GM12878 (cell line): ENCODE data around the gene GEMIN5. TPM values are rescaled to one million over a fixed set of nuclear protein-coding genes. Genes with fewer than 3 reads are reported as not detected.

Experiments
- BCL3 ChIP-seq: IDR thresholded peaks from 2 replicates; pipeline ENCODE4 v1.6.1; 2011; ENCODE audit warnings: borderline replicate concordance, low read depth, mild to moderate bottlenecking, moderate library complexity, low read length; ENCODE audit not compliant: insufficient read depth, poor library complexity, severe bottlenecking
- BMI1 ChIP-seq: fragments of 450-650 bp; IDR thresholded peaks from 2 replicates; pipeline ENCODE4 v1.6.1; 2016; ENCODE audit warnings: mild to moderate bottlenecking, moderate library complexity, borderline replicate concordance
- CREM ChIP-seq: IDR thresholded peaks from 2 replicates; pipeline ENCODE4 v1.6.1; 2014; ENCODE audit warnings: antibody characterized with exemption, low read depth
- EED ChIP-seq: sonication (generic); IDR thresholded peaks from 2 replicates; pipeline ENCODE4 v1.6.1; 2016; ENCODE audit warnings: antibody characterized with exemption, low read depth
- EGR1 ChIP-seq, 2 experiments: IDR thresholded peaks; 1 replicate in 1 of 2; 2 replicates in 1 of 2; pipeline ENCODE4 v1.6.1; 2011 to 2012; ENCODE audit warnings: low read depth in 2 of 2, low read length in 2 of 2, borderline replicate concordance in 1 of 2, mild to moderate bottlenecking in 1 of 2, moderate library complexity in 1 of 2
- HDAC2 ChIP-seq: fragments of 200-600 bp; sonication (generic); IDR thresholded peaks from 2 replicates; pipeline ENCODE4 v1.6.1; 2017
- MTA2 ChIP-seq: fragments of 450-650 bp; IDR thresholded peaks from 2 replicates; pipeline ENCODE4 v1.6.1; 2016; ENCODE audit warnings: low read depth, mild to moderate bottlenecking, moderate library complexity
- NFYB ChIP-seq: IDR thresholded peaks from 2 replicates; pipeline ENCODE4 v1.6.1; 2011; ENCODE audit warnings: low read depth, mild to moderate bottlenecking, low read length, improper control_type of control experiment, moderate library complexity; ENCODE audit not compliant: insufficient read depth
- PBX3 ChIP-seq: IDR thresholded peaks from 2 replicates; pipeline ENCODE4 v1.6.1; 2011; ENCODE audit warnings: mild to moderate bottlenecking, low read depth, low read length, moderate library complexity; ENCODE audit not compliant: insufficient replicate concordance
- PRDM15 ChIP-seq: fragments of 450-650 bp; formaldehyde crosslinking; IDR thresholded peaks from 2 replicates; pipeline ENCODE4 v1.4.0; 2020; ENCODE audit warnings: mild to moderate bottlenecking, moderate library complexity
- RAD51 ChIP-seq: fragments of 450-650 bp; IDR thresholded peaks from 2 replicates; pipeline ENCODE4 v1.6.1; 2016; ENCODE audit warnings: moderate library complexity, mild to moderate bottlenecking, inconsistent platforms
- RUNX3 ChIP-seq: IDR thresholded peaks from 2 replicates; pipeline ENCODE4 v1.6.1; 2012; ENCODE audit warnings: low read length, inconsistent platforms
- SIX5 ChIP-seq: IDR thresholded peaks from 2 replicates; pipeline ENCODE4 v1.6.1; 2011; ENCODE audit warnings: mild to moderate bottlenecking, low read depth, low read length, moderate library complexity; ENCODE audit not compliant: severe bottlenecking
- SMAD5 ChIP-seq: IDR thresholded peaks from 2 replicates; pipeline ENCODE4 v1.6.1; 2016; ENCODE audit warnings: antibody characterized with exemption, low read depth
- SMARCA5 ChIP-seq: fragments of 450-650 bp; IDR thresholded peaks from 2 replicates; pipeline ENCODE4 v1.6.1; 2017; ENCODE audit warnings: mild to moderate bottlenecking
- SREBF2 ChIP-seq: IDR thresholded peaks from 2 replicates; pipeline ENCODE4 v1.6.1; 2012; ENCODE audit warnings: mild to moderate bottlenecking, low read length
- WRNIP1 ChIP-seq: IDR thresholded peaks from 2 replicates; pipeline ENCODE4 v1.6.1; 2011; ENCODE audit warnings: low read depth, low read length, improper control_type of control experiment, borderline replicate concordance
- ZZZ3 ChIP-seq: IDR thresholded peaks from 2 replicates; pipeline ENCODE4 v1.6.1; 2011; ENCODE audit warnings: low read depth; ENCODE audit not compliant: control insufficient read depth, insufficient read length
- polyA plus RNA-seq, 11 experiments: library from polyadenylated mRNA; depleted of rRNA in 4 of 11; unstranded in 6 of 11; stranded (reverse) in 5 of 11; fragments of >200 nt; fragmentation: Nextera tagmentation in 4 of 11; fragmentation: Illumina TruSeq in 1 of 11; extraction: Ambion mirVana in 4 of 11; extraction: Trizol in 1 of 11; gene quantifications; 1 replicate in 1 of 11; 2 replicates in 10 of 11; pipeline versions ENCODE4 v1.2.1 to v1.2.3, GENCODE V29; 2011 to 2016; ENCODE audit warnings: inconsistent platforms in 2 of 11, missing spikeins in 2 of 11, low read depth in 1 of 11
- total RNA-seq, 4 experiments: library from RNA; depleted of rRNA in 3 of 4; stranded (reverse); fragments of >200 nt in 3 of 4; fragmentation: Illumina TruSeq in 1 of 4; extraction: Trizol in 1 of 4; gene quantifications; 2 replicates each; pipeline versions ENCODE4 v1.2.1 to v1.2.3, GENCODE V29; 2013 to 2021
- TF ChIP-seq, protein P1 (sequence below): IDR thresholded peaks from 2 replicates; pipeline ENCODE4 v1.6.1; 2011; ENCODE audit warnings: low read depth, mild to moderate bottlenecking, low read length, moderate library complexity, borderline replicate concordance; ENCODE audit errors: extremely low read depth
- TF ChIP-seq, protein P2 (sequence below): fragments of 450-650 bp; IDR thresholded peaks from 2 replicates; pipeline ENCODE4 v1.6.1; 2017; ENCODE audit warnings: antibody characterized with exemption, mild to moderate bottlenecking, moderate library complexity

Gene GEMIN5
- total and polyA plus RNA-seq, 10 of the 15 experiments (the other 5 are each of a cell fraction or from before 2014, with no cell fraction given), result 6.3 to 29.8 (median 23.3) TPM

GRCh38 chr5:154940772-154941620, 3.0 kb upstream of the GEMIN5 start, which contains the start of gene MRPL22 (continued):
- no peak for TF ChIP-seq PBX3
- TF ChIP-seq SREBF2, result no peak
- TF ChIP-seq, protein P1, sequence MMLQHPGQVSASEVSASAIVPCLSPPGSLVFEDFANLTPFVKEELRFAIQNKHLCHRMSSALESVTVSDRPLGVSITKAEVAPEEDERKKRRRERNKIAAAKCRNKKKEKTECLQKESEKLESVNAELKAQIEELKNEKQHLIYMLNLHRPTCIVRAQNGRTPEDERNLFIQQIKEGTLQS, result no peak
- peak; percentile 72; the same call in 1 of the 2 replicates for TF ChIP-seq RUNX3
- TF ChIP-seq ZZZ3, result no peak
- no peak for TF ChIP-seq RAD51
- no peak for TF ChIP-seq BCL3
- TF ChIP-seq, protein P2, sequence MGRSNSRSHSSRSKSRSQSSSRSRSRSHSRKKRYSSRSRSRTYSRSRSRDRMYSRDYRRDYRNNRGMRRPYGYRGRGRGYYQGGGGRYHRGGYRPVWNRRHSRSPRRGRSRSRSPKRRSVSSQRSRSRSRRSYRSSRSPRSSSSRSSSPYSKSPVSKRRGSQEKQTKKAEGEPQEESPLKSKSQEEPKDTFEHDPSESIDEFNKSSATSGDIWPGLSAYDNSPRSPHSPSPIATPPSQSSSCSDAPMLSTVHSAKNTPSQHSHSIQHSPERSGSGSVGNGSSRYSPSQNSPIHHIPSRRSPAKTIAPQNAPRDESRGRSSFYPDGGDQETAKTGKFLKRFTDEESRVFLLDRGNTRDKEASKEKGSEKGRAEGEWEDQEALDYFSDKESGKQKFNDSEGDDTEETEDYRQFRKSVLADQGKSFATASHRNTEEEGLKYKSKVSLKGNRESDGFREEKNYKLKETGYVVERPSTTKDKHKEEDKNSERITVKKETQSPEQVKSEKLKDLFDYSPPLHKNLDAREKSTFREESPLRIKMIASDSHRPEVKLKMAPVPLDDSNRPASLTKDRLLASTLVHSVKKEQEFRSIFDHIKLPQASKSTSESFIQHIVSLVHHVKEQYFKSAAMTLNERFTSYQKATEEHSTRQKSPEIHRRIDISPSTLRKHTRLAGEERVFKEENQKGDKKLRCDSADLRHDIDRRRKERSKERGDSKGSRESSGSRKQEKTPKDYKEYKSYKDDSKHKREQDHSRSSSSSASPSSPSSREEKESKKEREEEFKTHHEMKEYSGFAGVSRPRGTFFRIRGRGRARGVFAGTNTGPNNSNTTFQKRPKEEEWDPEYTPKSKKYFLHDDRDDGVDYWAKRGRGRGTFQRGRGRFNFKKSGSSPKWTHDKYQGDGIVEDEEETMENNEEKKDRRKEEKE, result no peak
- TF ChIP-seq CREM, result peak; percentile 24; the same call in 1 of the 2 replicates
- no peak for TF ChIP-seq WRNIP1
- TF ChIP-seq HDAC2, result no peak
- TF ChIP-seq MTA2, result 0 out of 2 replicates have a peak, but pooled peaks have one; percentile 10
- no peak for TF ChIP-seq SMARCA5
- TF ChIP-seq NFYB, result no peak
- peak; percentile 66; the same call in 1 of the 2 replicates for TF ChIP-seq SMAD5
- no peak for TF ChIP-seq SIX5
- no peak for TF ChIP-seq BMI1
- no peak for TF ChIP-seq EGR1 (IDR thresholded peaks at IDR 0.05; ENCODE audit: borderline replicate concordance in 1 of 2, low read depth in 2 of 2, low read length in 2 of 2)
- TF ChIP-seq EED, result no peak
- no peak for TF ChIP-seq PRDM15 (CRISPR knock-in tag)
